ENCODE results near the gene NUPR2.
"Not testable (repeated sequence)": the region's sequence is repeated elsewhere in the genome, so short reads cannot be mapped to it uniquely, and the experiment has no call there.

Gene NUPR2

GRCh38 chr7:56077681-56078080 is 38.5 kb downstream of the NUPR2 start:
- H3K4me3 ChIP-seq, result no peak overlapping the region
- no peak for DNase-seq (ENCODE audit: low read depth, low spot score)
- no peak overlapping the region for H3K27ac ChIP-seq
- H3K9me3 ChIP-seq (ENCODE audit: low read depth, low read length), result no peaks in the 10 kb centered on the region
- TF ChIP-seq POLR2AphosphoS5 (IDR thresholded peaks at IDR 0.05; ENCODE audit: borderline replicate concordance, low read depth, low read length) (no peak), FOXP2 (optimal IDR thresholded peaks at IDR 0.05; ENCODE audit: control extremely low read depth, extremely low read length, insufficient read depth) (no peak), EZH2 (IDR thresholded peaks at IDR 0.05) (no peak)
- H3K9ac ChIP-seq (ENCODE audit: insufficient read length), result no peak overlapping the region
- H3K36me3 ChIP-seq (ENCODE audit: insufficient read depth, low read length), result peaks cover 31% of the 10 kb centered on the region; the same call in 1 of the 2 replicates

- Histone ChIP-seq H3K36me3 (ENCODE audit: insufficient read depth, low read length) (peaks cover 42% of the 10 kb centered on the region), H3K27ac (no peak overlapping the region), H3K9me3 (ENCODE audit: low read depth, low read length) (no peaks in the 10 kb centered on the region), H3K9ac (ENCODE audit: insufficient read length) (no peak overlapping the region), H3K4me3 (no peak overlapping the region)
- no peak for DNase-seq (ENCODE audit: low read depth, low spot score)
- TF ChIP-seq POLR2AphosphoS5 (IDR thresholded peaks at IDR 0.05; ENCODE audit: borderline replicate concordance, low read depth, low read length), result no peak
- no peak for TF ChIP-seq EZH2 (IDR thresholded peaks at IDR 0.05)
- TF ChIP-seq FOXP2 (optimal IDR thresholded peaks at IDR 0.05; ENCODE audit: control extremely low read depth, extremely low read length, insufficient read depth), result no peak
Observed at GRCh38 chr7:56074371-56074791, 41.8 kb downstream of the NUPR2 start.

GRCh38 chr7:56066376-56066775 is 49.8 kb downstream of the NUPR2 start:
- H3K9ac ChIP-seq (ENCODE audit: insufficient read length); H3K9me3 ChIP-seq (ENCODE audit: low read depth, low read length); DNase-seq (ENCODE audit: low read depth, low spot score); H3K4me3 ChIP-seq; H3K27ac ChIP-seq: not testable (repeated sequence)
- H3K36me3 ChIP-seq (ENCODE audit: insufficient read depth, low read length), result peaks cover 51% of the 10 kb centered on the region

Measured in SK-N-MC (cell line).